HEK293T (cell line): Measurements from ENCODE around the gene NHSL2.

ENCODE experiments used
- ARNT ChIP-seq: fragments of 450-650 bp; IDR thresholded peaks from 2 replicates; pipeline ENCODE4 v1.6.1; 2017; ENCODE audit warnings: mild to moderate bottlenecking
- BHLHE40 ChIP-seq: fragments of 450-650 bp; IDR thresholded peaks from 2 replicates; pipeline ENCODE4 v1.6.1; 2016; ENCODE audit warnings: mild to moderate bottlenecking, moderate library complexity, borderline replicate concordance
- FOXA1 ChIP-seq: fragments of 450-650 bp; IDR thresholded peaks from 2 replicates; pipeline ENCODE4 v1.6.1; 2016; ENCODE audit warnings: mild to moderate bottlenecking
- FOXK2 ChIP-seq: fragments of 450-650 bp; IDR thresholded peaks from 2 replicates; pipeline ENCODE4 v1.6.1; 2016; ENCODE audit warnings: mild to moderate bottlenecking
- FOXM1 ChIP-seq: fragments of 450-650 bp; IDR thresholded peaks from 2 replicates; pipeline ENCODE4 v1.6.1; 2017; ENCODE audit warnings: mild to moderate bottlenecking, borderline replicate concordance
- HDGF ChIP-seq: fragments of 450-650 bp; IDR thresholded peaks from 2 replicates; pipeline ENCODE4 v1.6.1; 2017; ENCODE audit warnings: antibody characterized with exemption, borderline replicate concordance
- LEF1 ChIP-seq: fragments of 450-650 bp; IDR thresholded peaks from 2 replicates; pipeline ENCODE4 v1.6.1; 2017; ENCODE audit warnings: mild to moderate bottlenecking, borderline replicate concordance
- NFRKB ChIP-seq: fragments of 450-650 bp; IDR thresholded peaks from 2 replicates; pipeline ENCODE4 v1.6.1; 2016; ENCODE audit warnings: mild to moderate bottlenecking, moderate library complexity
- SP1 ChIP-seq: fragments of 450-650 bp; IDR thresholded peaks from 2 replicates; pipeline ENCODE4 v1.6.1; 2017
- SUZ12 ChIP-seq: fragments of 450-650 bp; IDR thresholded peaks from 2 replicates; pipeline ENCODE4 v1.6.1; 2016; ENCODE audit warnings: mild to moderate bottlenecking

GRCh38 chrX:72125331-72126047, 214.8 kb downstream of the NHSL2 start:
- TF ChIP-seq SP1 (no peak), SUZ12 (no peak), FOXM1 (no peak), NFRKB (no peak), BHLHE40 (no peak), FOXK2 (no peak), ARNT (no peak), HDGF (no peak), FOXA1 (no peak), LEF1 (no peak)
